ENCODE measurements around the gene UBE2U.
"Not testable (repeated sequence)": the region's sequence is repeated elsewhere in the genome, so short reads cannot be mapped to it uniquely, and the experiment has no call there.

Gene UBE2U

DNA sequence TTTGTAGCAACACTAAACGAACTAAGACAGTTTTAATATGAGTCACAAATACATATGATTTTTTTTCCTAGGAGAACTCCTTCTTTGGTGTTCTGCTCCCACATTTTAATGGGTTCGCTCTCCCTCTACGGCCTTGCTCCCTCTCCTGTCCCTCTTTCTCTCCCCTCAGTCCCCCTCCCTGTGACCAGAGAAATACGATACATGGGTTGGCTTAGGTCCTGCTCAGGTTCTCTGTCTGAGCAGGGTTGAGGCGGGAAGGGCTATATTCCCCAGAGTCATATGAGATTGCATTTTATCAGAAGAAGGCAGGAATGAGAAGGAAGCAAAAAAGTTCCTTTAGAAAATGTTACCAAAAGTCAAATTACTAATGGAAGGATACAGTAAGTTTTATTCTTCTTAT is 44.6 kb downstream of the UBE2U start:
- H3K4me3 ChIP-seq (ENCODE audit: severe bottlenecking): no peak overlapping the region
- no peaks in the 10 kb centered on the region for H3K27me3 ChIP-seq (ENCODE audit: insufficient read depth, poor library complexity, severe bottlenecking)
- DNase-seq (ENCODE audit: low spot score) (no peak), ATAC-seq (ENCODE audit: low read depth) (no peak)
- no peak for TF ChIP-seq CTCF (IDR thresholded peaks at IDR 0.05; ENCODE audit: poor library complexity, severe bottlenecking)
- no peak overlapping the region for H3K27ac ChIP-seq (ENCODE audit: poor library complexity, severe bottlenecking)
- H3K4me1 ChIP-seq (ENCODE audit: insufficient read depth, poor library complexity, severe bottlenecking): no peaks in the 10 kb centered on the region
- H3K9me3 ChIP-seq (ENCODE audit: severe bottlenecking): no peaks in the 10 kb centered on the region
- no peaks in the 10 kb centered on the region for H3K36me3 ChIP-seq (ENCODE audit: low read depth)

GRCh38 chr1:64250472-64250871 is 47.0 kb downstream of the UBE2U start:
- ATAC-seq (ENCODE audit: low read depth); H3K27me3 ChIP-seq (ENCODE audit: insufficient read depth, poor library complexity, severe bottlenecking); H3K27ac ChIP-seq (ENCODE audit: poor library complexity, severe bottlenecking); H3K36me3 ChIP-seq (ENCODE audit: low read depth); H3K4me1 ChIP-seq (ENCODE audit: insufficient read depth, poor library complexity, severe bottlenecking); H3K4me3 ChIP-seq (ENCODE audit: severe bottlenecking); DNase-seq (ENCODE audit: low spot score); H3K9me3 ChIP-seq (ENCODE audit: severe bottlenecking): not testable (repeated sequence)

DNA sequence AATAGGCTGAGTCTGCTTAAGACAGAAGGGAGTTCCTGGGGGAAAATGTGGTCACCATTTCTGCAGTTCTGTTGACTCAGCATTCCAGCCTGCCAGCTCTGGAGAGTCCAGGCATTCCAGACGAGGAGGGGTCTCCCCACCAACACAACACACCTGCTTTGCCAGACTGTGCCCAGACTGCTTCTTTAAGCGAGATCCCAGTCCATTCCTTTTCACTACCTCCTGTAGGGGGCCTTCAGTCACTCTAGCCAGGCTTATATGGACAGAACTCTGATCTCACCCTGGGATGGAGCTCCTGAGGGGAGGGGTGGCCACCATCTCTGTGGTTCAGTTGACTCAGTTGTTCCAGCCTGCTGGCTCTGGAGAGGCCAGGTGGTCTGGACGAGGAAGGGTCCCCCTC is 48.5 kb downstream of the UBE2U start:
- Histone ChIP-seq H3K4me3 (ENCODE audit: severe bottlenecking) (no peak overlapping the region), H3K36me3 (ENCODE audit: low read depth) (no peaks in the 10 kb centered on the region), H3K27ac (ENCODE audit: poor library complexity, severe bottlenecking) (no peak overlapping the region), H3K9me3 (ENCODE audit: severe bottlenecking) (no peaks in the 10 kb centered on the region), H3K27me3 (ENCODE audit: insufficient read depth, poor library complexity, severe bottlenecking) (no peaks in the 10 kb centered on the region), H3K4me1 (ENCODE audit: insufficient read depth, poor library complexity, severe bottlenecking) (no peaks in the 10 kb centered on the region)
- no peak for TF ChIP-seq CTCF (IDR thresholded peaks at IDR 0.05; ENCODE audit: poor library complexity, severe bottlenecking)
- DNase-seq (ENCODE audit: low spot score) (no peak), ATAC-seq (ENCODE audit: low read depth) (no peak)

DNA sequence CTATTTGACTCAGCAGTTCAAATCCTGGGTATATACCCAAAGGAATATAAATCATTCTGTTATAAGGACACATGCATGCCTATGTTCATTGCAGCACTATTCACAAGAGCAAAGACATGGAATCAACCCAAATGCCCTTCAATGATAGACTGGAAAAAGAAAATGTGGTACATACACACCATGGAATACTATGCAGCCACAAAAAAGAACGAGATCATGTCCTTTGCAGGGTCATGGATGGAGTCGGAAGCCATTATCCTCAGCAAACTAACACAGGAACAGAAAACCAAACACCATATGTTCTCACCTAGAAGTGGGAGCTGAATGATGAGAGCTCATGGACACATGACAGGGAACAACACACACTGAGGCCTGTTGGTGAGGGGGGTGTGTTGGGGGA is 53.8 kb downstream of the UBE2U start:
- not testable (repeated sequence) for H3K9me3 ChIP-seq (ENCODE audit: severe bottlenecking); ATAC-seq (ENCODE audit: low read depth); H3K36me3 ChIP-seq (ENCODE audit: low read depth); H3K27ac ChIP-seq (ENCODE audit: poor library complexity, severe bottlenecking); H3K27me3 ChIP-seq (ENCODE audit: insufficient read depth, poor library complexity, severe bottlenecking); H3K4me3 ChIP-seq (ENCODE audit: severe bottlenecking); H3K4me1 ChIP-seq (ENCODE audit: insufficient read depth, poor library complexity, severe bottlenecking); DNase-seq (ENCODE audit: low spot score)

- DNase-seq (ENCODE audit: low spot score); H3K4me3 ChIP-seq (ENCODE audit: severe bottlenecking); H3K27ac ChIP-seq (ENCODE audit: poor library complexity, severe bottlenecking); ATAC-seq (ENCODE audit: low read depth); H3K36me3 ChIP-seq (ENCODE audit: low read depth); H3K4me1 ChIP-seq (ENCODE audit: insufficient read depth, poor library complexity, severe bottlenecking); H3K9me3 ChIP-seq (ENCODE audit: severe bottlenecking); H3K27me3 ChIP-seq (ENCODE audit: insufficient read depth, poor library complexity, severe bottlenecking): not testable (repeated sequence)
Measured at GRCh38 chr1:64258444-64258843, 55.0 kb downstream of the UBE2U start.

DNA sequence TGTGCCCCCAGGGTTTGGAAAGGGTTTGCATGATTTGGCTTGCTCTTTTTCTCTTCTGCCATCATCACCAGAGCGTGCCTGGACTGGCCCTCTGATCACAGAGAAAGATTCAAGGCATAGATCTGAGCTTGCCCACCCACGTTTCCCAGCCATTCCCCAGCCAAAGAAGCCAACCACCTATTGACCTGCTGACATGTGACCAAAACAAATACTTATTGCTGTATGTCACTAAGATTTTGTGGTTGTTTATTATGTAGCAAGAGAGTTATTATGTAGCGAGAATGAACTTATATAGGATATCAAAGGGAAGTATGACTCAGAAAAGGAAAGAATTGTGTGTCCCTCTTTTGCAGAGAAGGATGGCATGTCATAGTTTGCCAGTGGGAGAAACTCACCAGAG is 59.9 kb downstream of the UBE2U start:
- Histone ChIP-seq H3K27ac (ENCODE audit: poor library complexity, severe bottlenecking) (no peak overlapping the region), H3K9me3 (ENCODE audit: severe bottlenecking) (no peaks in the 10 kb centered on the region), H3K27me3 (ENCODE audit: insufficient read depth, poor library complexity, severe bottlenecking) (no peaks in the 10 kb centered on the region), H3K4me3 (ENCODE audit: severe bottlenecking) (no peak overlapping the region), H3K4me1 (ENCODE audit: insufficient read depth, poor library complexity, severe bottlenecking) (peaks cover 15% of the 10 kb centered on the region), H3K36me3 (ENCODE audit: low read depth) (no peaks in the 10 kb centered on the region)
- DNase-seq (ENCODE audit: low spot score) (peak; percentile 78), ATAC-seq (ENCODE audit: low read depth) (peak; percentile 88)
- TF ChIP-seq CTCF (IDR thresholded peaks at IDR 0.05; ENCODE audit: poor library complexity, severe bottlenecking): no peak

All from RWPE2 (cell line).